HepG2 (cell line): ENCODE results near the gene CHID1. TPM values are rescaled to one million over a fixed set of nuclear protein-coding genes. Genes with fewer than 3 reads are reported as not detected.
A peak's percentile ranks its signal among the peaks of the same experiment; 100 is the strongest.

ENCODE experiments used
- ATAC-seq: fragments of 200-7000 bp; cut with Tn5 transposase; 3 replicates; pipeline ENCODE4 v1.9.1; 2020; ENCODE audit warnings: mild to moderate bottlenecking, moderate library complexity
- BruUV-seq: library from RNA; stranded (reverse); fragments of 400-500 nt; replicated peaks from 2 replicates; lab custom pipeline; 2021; lab: Mats Ljungman, UMichigan
- CTCF ChIA-PET: fragments of 300-600 bp; formaldehyde crosslinking; extraction: SDS; loops from one replicate; lab custom pipeline; 2021; ENCODE audit warnings: low total read pairs, inconsistent platforms, low intra/inter-chr PET ratio; lab: Yijun Ruan, JAX
- POLR2A ChIA-PET: fragments of 350-600 bp; sonication (Branson Sonifier 250); formaldehyde crosslinking; loops from one replicate; lab custom pipeline; 2020; ENCODE audit warnings: antibody characterized with exemption, inconsistent platforms; lab: Yijun Ruan, JAX
- DNase-seq: peaks from one replicate; pipeline ENCODE4 v3.0.0-alpha.2; 2015; ENCODE audit warnings: low spot score
- FAIRE-seq: peaks from 3 replicates; lab custom pipeline; 2011; peaks lifted over from hg19 to GRCh38; lab: Jason Lieb, UNC
- H2AFZ ChIP-seq: one replicate; pipeline ENCODE4 v1.6.1; 2011; ENCODE audit warnings: low read length, inconsistent platforms
- H3K27ac ChIP-seq: fragments of 300-600 bp; 3 replicates; pipeline ENCODE4 v1.8.0; 2011; ENCODE audit warnings: mixed run types, mild to moderate bottlenecking, mixed read lengths, low read length, inconsistent platforms; ENCODE audit not compliant: insufficient read depth; ENCODE audit errors: extremely low read length
- H3K27me3 ChIP-seq, 2 experiments: fragments of 200-600 bp in 1 of 2; 2 replicates in 1 of 2; 3 replicates in 1 of 2; pipeline versions ENCODE4 v1.6.0 to v1.8.0; 2011; ENCODE audit warnings: low read length in 2 of 2, mild to moderate bottlenecking in 2 of 2, moderate library complexity in 2 of 2, inconsistent platforms in 1 of 2; ENCODE audit not compliant: insufficient read depth in 2 of 2, control insufficient read depth in 1 of 2
- H3K36me3 ChIP-seq, 2 experiments: fragments of 200-600 bp in 1 of 2; replicated peaks in 1 of 2; 2 replicates in 1 of 2; 3 replicates in 1 of 2; pipeline versions ENCODE4 v1.5.1 to v1.8.0; 2011; ENCODE audit warnings: low read length in 2 of 2, inconsistent platforms in 1 of 2; ENCODE audit not compliant: insufficient read depth in 2 of 2, control insufficient read depth in 1 of 2
- H3K4me1 ChIP-seq: 2 replicates; pipeline ENCODE4 v1.5.1; 2012; ENCODE audit warnings: low read length, inconsistent platforms; ENCODE audit not compliant: insufficient read depth
- H3K4me2 ChIP-seq: 2 replicates; pipeline ENCODE4 v1.6.0; 2011; ENCODE audit warnings: low read depth, low read length, inconsistent platforms
- H3K4me3 ChIP-seq, 3 experiments: fragments of 200-600 bp in 1 of 3; sonication (generic), shearing (Covaris generic) in 1 of 3; replicated peaks in 1 of 3; 2 replicates each; pipeline ENCODE4 v1.5.1; 2011 to 2016; ENCODE audit warnings: low read length in 3 of 3, inconsistent platforms in 2 of 3, low read depth in 2 of 3, mild to moderate bottlenecking in 2 of 3, control low read depth in 1 of 3, mixed read lengths in 1 of 3; ENCODE audit not compliant: insufficient read depth in 1 of 3
- H3K79me2 ChIP-seq: one replicate; pipeline ENCODE4 v1.6.1; 2011; ENCODE audit warnings: low read length, inconsistent platforms; ENCODE audit not compliant: insufficient read depth
- H3K9ac ChIP-seq: 2 replicates; pipeline ENCODE4 v1.6.0; 2011; ENCODE audit warnings: mild to moderate bottlenecking, low read depth, low read length, inconsistent platforms; ENCODE audit not compliant: insufficient read depth
- H3K9me3 ChIP-seq: 2 replicates; pipeline ENCODE4 v1.5.1; 2012; ENCODE audit warnings: mild to moderate bottlenecking, low read length
- H4K20me1 ChIP-seq: 2 replicates; pipeline ENCODE4 v1.6.0; 2011; ENCODE audit warnings: inconsistent platforms, mild to moderate bottlenecking, low read length, moderate library complexity; ENCODE audit not compliant: insufficient read depth
- ARID5B ChIP-seq: IDR thresholded peaks from 2 replicates; pipeline ENCODE4 v1.4.0; 2020; ENCODE audit warnings: mild to moderate bottlenecking, missing genetic modification reagents
- ATM ChIP-seq: fragments of 450-650 bp; IDR thresholded peaks from 2 replicates; pipeline ENCODE4 v1.7.1; 2017; ENCODE audit warnings: mild to moderate bottlenecking, borderline replicate concordance
- ZFP1 ChIP-seq: IDR thresholded peaks from 2 replicates; pipeline ENCODE4 v1.6.1; 2016
- WGBS: methylation state at CpG from one replicate; pipeline ENCODE4 v1.1.6; 2017; ENCODE audit warnings: low lambda C conversion rate; 5-methylcytosine and 5-hydroxymethylcytosine counted together
- in situ Hi-C: cut with HindIII; loops from 2 replicates; pipeline ENCODE4 v1.10.0; 2017; ENCODE audit warnings: low pct_unique_long_range_greater_than_20kb; ENCODE audit not compliant: extremely low pct_ligation_motif_present
- intact Hi-C: fragments of 100-400 bp; cut with micrococcal nuclease; formaldehyde crosslinking; loops from one replicate; pipeline ENCODE4 v1.10.0; 2022; ENCODE audit not compliant: unreplicated experiment
- polyA plus RNA-seq, 8 experiments: library from polyadenylated mRNA; depleted of rRNA in 3 of 8; stranded (reverse) in 7 of 8; unstranded in 1 of 8; fragments of >200 nt; fragmentation: Illumina TruSeq in 4 of 8; extraction: Trizol in 4 of 8; gene quantifications; 2 replicates each; pipeline versions ENCODE4 v1.2.1 to v1.2.3, GENCODE V29; 2011 to 2016; ENCODE audit warnings: low read depth in 4 of 8, missing spikeins in 1 of 8, mixed read lengths in 1 of 8; ENCODE audit not compliant: insufficient read depth in 1 of 8
- total RNA-seq, 5 experiments: library from RNA; depleted of rRNA; stranded (reverse); fragments of >200 nt; fragmentation: Illumina TruSeq; extraction: Trizol; gene quantifications; 2 replicates each; pipeline ENCODE4 v1.2.3, GENCODE V29; 2016; ENCODE audit warnings: low read depth in 1 of 5
- TF ChIP-seq, protein P1 (sequence below): sonication (generic); formaldehyde crosslinking; IDR thresholded peaks from 2 replicates; pipeline ENCODE4 v1.5.1; 2020; ENCODE audit warnings: mild to moderate bottlenecking, missing genetic modification reagents, moderate library complexity

Gene CHID1
- total and polyA plus RNA-seq, 2 of the 13 experiments (the other 11 are each of a cell fraction or from before 2014, with no cell fraction given) = 65.1 to 93.6 TPM

DNA sequence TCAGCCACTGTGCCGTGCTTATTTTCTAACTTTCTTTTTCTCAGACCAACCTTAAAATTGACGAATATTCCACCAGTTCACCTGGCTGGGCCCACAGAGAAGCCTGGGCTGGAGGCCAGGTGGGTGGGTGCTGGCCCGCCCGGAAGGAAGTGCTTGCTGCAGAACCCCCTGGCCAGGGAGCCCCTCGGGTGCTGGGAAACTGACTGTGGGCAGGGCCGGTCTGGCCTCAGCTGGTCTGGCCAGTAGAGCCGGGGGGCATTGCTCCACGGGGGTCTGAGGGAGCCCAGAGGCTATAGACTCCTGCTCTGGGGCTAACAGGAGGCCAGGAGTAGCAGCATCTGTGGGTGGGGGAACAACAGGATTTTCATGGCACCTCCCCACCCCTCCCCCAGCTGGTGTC, 6.8 kb upstream of the CHID1 start:
- ATAC-seq = no peak
- in situ Hi-C loops = no loop called here

More for the DNA sequence above, 6.8 kb upstream of the CHID1 start:
- no peak for DNase-seq
- no peak overlapping the region for H3K4me2 ChIP-seq
- no peaks in the 10 kb centered on the region for H3K79me2 ChIP-seq
- FAIRE-seq = no peak
- POLR2A ChIA-PET = no interaction called here
- H4K20me1 ChIP-seq = no peaks in the 10 kb centered on the region
- no peaks in the 10 kb centered on the region for H3K9me3 ChIP-seq
- TF ChIP-seq, protein P1, sequence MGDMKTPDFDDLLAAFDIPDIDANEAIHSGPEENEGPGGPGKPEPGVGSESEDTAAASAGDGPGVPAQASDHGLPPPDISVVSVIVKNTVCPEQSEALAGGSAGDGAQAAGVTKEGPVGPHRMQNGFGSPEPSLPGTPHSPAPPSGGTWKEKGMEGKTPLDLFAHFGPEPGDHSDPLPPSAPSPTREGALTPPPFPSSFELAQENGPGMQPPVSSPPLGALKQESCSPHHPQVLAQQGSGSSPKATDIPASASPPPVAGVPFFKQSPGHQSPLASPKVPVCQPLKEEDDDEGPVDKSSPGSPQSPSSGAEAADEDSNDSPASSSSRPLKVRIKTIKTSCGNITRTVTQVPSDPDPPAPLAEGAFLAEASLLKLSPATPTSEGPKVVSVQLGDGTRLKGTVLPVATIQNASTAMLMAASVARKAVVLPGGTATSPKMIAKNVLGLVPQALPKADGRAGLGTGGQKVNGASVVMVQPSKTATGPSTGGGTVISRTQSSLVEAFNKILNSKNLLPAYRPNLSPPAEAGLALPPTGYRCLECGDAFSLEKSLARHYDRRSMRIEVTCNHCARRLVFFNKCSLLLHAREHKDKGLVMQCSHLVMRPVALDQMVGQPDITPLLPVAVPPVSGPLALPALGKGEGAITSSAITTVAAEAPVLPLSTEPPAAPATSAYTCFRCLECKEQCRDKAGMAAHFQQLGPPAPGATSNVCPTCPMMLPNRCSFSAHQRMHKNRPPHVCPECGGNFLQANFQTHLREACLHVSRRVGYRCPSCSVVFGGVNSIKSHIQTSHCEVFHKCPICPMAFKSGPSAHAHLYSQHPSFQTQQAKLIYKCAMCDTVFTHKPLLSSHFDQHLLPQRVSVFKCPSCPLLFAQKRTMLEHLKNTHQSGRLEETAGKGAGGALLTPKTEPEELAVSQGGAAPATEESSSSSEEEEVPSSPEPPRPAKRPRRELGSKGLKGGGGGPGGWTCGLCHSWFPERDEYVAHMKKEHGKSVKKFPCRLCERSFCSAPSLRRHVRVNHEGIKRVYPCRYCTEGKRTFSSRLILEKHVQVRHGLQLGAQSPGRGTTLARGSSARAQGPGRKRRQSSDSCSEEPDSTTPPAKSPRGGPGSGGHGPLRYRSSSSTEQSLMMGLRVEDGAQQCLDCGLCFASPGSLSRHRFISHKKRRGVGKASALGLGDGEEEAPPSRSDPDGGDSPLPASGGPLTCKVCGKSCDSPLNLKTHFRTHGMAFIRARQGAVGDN (CRISPR knock-in tag) = peak; percentile 18; the same call in 1 of the 2 replicates
- no peak for TF ChIP-seq ARID5B (CRISPR knock-in tag)
- TF ChIP-seq ZFP1 (CRISPR knock-in tag) = no peak
- no peak for TF ChIP-seq ATM
- intact Hi-C loops = no loop called here
- 75% methylated on average over 5 of the region's 8 CpGs for WGBS
- H3K27ac ChIP-seq = no peak overlapping the region
- H3K4me3 ChIP-seq = no peak overlapping the region
- peaks cover 62% of the 10 kb centered on the region for H3K4me1 ChIP-seq
- BruUV-seq = no TSS peak
- no peak overlapping the region for H2AFZ ChIP-seq
- no peaks in the 10 kb centered on the region for H3K27me3 ChIP-seq
- CTCF ChIA-PET = no interaction called here
- H3K9ac ChIP-seq = no peak overlapping the region
- no peaks in the 10 kb centered on the region for H3K36me3 ChIP-seq
